Measurements from ENCODE around the gene ASTN2.
A peak's percentile ranks its signal among the peaks of the same experiment; 100 is the strongest.

DNA sequence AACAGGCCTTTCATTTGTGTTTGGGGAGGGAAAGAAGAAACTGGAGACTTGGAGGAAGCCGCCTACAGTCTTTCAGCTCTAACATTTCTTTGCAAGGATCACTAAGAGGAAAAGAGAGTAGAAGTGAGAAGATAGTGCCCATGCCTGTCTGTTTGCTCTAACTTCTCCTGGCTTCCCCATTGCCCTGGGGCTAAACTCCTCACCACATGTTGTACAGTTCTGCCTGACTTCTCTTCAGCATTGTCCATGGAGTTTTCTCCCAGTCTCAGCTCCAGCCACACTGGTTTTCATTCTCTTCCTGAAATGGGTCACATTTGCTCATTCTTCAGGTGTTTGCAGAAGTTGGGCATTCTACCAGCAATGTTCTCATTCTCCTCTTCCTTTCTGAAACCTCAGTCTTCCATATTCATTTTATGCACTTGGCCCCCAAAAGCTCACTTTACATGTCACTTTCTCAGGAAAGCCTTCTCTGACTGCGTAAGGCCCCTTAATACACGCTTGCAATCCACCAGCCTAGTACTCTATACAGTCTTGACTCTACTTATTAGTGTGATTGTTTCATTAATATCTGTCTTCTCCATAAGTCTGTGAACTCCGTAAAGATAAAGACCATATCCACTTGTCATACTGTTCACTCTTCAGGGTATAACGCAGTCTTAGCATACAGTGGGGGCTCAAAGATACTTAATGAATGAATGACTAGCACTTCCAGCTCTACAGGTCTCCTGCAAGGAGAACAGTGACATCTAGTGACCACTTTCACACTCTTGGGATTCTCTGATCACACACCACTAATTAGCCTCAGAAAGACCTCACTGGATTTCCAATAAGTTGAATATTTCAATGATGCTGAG, 768.0 kb downstream of the ASTN2 start:
- TF ChIP-seq, protein P1, sequence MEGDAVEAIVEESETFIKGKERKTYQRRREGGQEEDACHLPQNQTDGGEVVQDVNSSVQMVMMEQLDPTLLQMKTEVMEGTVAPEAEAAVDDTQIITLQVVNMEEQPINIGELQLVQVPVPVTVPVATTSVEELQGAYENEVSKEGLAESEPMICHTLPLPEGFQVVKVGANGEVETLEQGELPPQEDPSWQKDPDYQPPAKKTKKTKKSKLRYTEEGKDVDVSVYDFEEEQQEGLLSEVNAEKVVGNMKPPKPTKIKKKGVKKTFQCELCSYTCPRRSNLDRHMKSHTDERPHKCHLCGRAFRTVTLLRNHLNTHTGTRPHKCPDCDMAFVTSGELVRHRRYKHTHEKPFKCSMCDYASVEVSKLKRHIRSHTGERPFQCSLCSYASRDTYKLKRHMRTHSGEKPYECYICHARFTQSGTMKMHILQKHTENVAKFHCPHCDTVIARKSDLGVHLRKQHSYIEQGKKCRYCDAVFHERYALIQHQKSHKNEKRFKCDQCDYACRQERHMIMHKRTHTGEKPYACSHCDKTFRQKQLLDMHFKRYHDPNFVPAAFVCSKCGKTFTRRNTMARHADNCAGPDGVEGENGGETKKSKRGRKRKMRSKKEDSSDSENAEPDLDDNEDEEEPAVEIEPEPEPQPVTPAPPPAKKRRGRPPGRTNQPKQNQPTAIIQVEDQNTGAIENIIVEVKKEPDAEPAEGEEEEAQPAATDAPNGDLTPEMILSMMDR (IDR thresholded peaks at IDR 0.05; ENCODE audit: low read length), result peak; percentile 71
- TF ChIP-seq EZH2 (IDR thresholded peaks at IDR 0.05; ENCODE audit: borderline replicate concordance, low read length), result no peak

Measured in OCI-LY1 (cell line).